Smooth muscle cell (in vitro differentiated cells): ENCODE results near the gene RNASE8. TPM values are rescaled to one million over a fixed set of nuclear protein-coding genes. Genes with fewer than 3 reads are reported as not detected.

Source experiments
- DNase-seq: peaks from one replicate; lab custom pipeline; 2025; ENCODE audit not compliant: unreplicated experiment; lab: John Stamatoyannopoulos, UW
- H2AFZ ChIP-seq: fragments of 200-600 bp; sonication (generic); 2 replicates; pipeline ENCODE4 v1.6.0; 2016; ENCODE audit warnings: antibody characterized with exemption, low read depth, mild to moderate bottlenecking
- H3F3A ChIP-seq: fragments of 200-600 bp; sonication (generic); 2 replicates; pipeline ENCODE4 v1.6.0; 2017; ENCODE audit warnings: antibody characterized with exemption, low read depth
- H3K27ac ChIP-seq: fragments of 200-600 bp; sonication (generic); 2 replicates; pipeline ENCODE4 v1.5.1; 2016; ENCODE audit warnings: low read depth, mild to moderate bottlenecking
- H3K27me3 ChIP-seq: fragments of 200-600 bp; sonication (generic); 2 replicates; pipeline ENCODE4 v1.6.1; 2016; ENCODE audit warnings: low read depth, mild to moderate bottlenecking
- H3K36me3 ChIP-seq: fragments of 200-600 bp; sonication (generic); 2 replicates; pipeline ENCODE4 v1.5.1; 2016; ENCODE audit warnings: low read depth
- H3K4me1 ChIP-seq: fragments of 200-600 bp; sonication (generic); 2 replicates; pipeline ENCODE4 v1.5.1; 2016; ENCODE audit warnings: low read depth
- H3K4me2 ChIP-seq: fragments of 200-600 bp; sonication (generic); 2 replicates; pipeline ENCODE4 v1.6.0; 2016; ENCODE audit warnings: mild to moderate bottlenecking
- H3K4me3 ChIP-seq: fragments of 200-600 bp; sonication (generic); 2 replicates; pipeline ENCODE4 v1.5.1; 2016; ENCODE audit warnings: mild to moderate bottlenecking
- H3K79me2 ChIP-seq: fragments of 200-600 bp; sonication (generic); 2 replicates; pipeline ENCODE4 v1.6.0; 2016; ENCODE audit warnings: low read depth, mild to moderate bottlenecking
- H3K9ac ChIP-seq: fragments of 200-600 bp; sonication (generic); 2 replicates; pipeline ENCODE4 v1.6.0; 2016; ENCODE audit warnings: low read depth
- H3K9me3 ChIP-seq: fragments of 200-600 bp; sonication (generic); replicated peaks from 2 replicates; pipeline ENCODE4 v1.5.1; 2016; ENCODE audit warnings: low read depth
- H4K20me1 ChIP-seq: fragments of 200-600 bp; sonication (generic); 2 replicates; pipeline ENCODE4 v1.6.0; 2016; ENCODE audit warnings: low read depth
- CTCF ChIP-seq: fragments of 200-600 bp; sonication (generic); IDR thresholded peaks from 2 replicates; pipeline ENCODE4 v1.5.1; 2017; ENCODE audit warnings: borderline replicate concordance, mild to moderate bottlenecking, antibody characterized with exemption; ENCODE audit not compliant: insufficient read depth, poor library complexity, severe bottlenecking
- WGBS: methylation state at CpG from one replicate; pipeline ENCODE4 v1.1.7; 2016; ENCODE audit warnings: low lambda C conversion rate; 5-methylcytosine and 5-hydroxymethylcytosine counted together
- polyA plus RNA-seq: library from polyadenylated mRNA; unstranded; fragments of >200 nt; fragmentation: Nextera tagmentation; extraction: Ambion mirVana; gene quantifications from 2 replicates; pipeline ENCODE4 v1.2.1, GENCODE V29; 2016
- total RNA-seq: library from RNA; depleted of rRNA; stranded (reverse); fragments of >200 nt; gene quantifications from 2 replicates; pipeline ENCODE4 v1.2.3, GENCODE V29; 2014

Gene RNASE8
- total and polyA plus RNA-seq, 2 experiments from 2014 or later: not detected

DNA sequence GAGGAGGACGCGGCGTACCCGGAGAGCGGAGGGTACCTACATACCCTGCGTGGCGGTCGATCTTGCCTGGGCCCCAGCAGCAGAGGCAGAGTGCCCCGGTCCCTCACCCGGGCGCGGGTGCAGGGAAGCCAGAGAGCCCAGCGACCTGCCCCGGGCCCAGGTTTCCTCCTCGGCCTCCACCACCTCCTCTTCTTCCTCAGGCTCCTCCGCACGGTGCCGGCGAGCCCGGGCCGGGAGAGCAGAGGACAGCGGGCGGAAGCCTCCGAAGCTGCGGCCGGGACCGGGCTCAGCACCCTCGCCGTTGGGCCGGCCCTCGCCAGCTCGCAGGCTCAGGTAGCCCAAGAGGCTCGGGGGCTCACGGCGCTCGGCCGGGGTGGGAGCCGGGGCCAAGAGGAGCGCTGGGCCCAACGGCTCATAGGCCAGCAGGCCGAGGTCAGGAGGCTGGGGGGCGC lies 34.2 kb downstream of the RNASE8 start:
- Histone ChIP-seq H3K9me3 (no peaks in the 10 kb centered on the region), H3K4me1 (peaks cover 36% of the 10 kb centered on the region), H3K4me2 (no peak overlapping the region), H3K9ac (no peak overlapping the region), H3K36me3 (no peaks in the 10 kb centered on the region), H2AFZ (no peak overlapping the region), H3K4me3 (no peak overlapping the region), H3K27ac (no peak overlapping the region), H3F3A (peaks cover 60% of the 10 kb centered on the region), H4K20me1 (peaks cover 39% of the 10 kb centered on the region), H3K27me3 (no peaks in the 10 kb centered on the region), H3K79me2 (no peaks in the 10 kb centered on the region)
- 95% methylated on average over 42 of the region's 42 CpGs for WGBS
- no peak for DNase-seq
- TF ChIP-seq CTCF: no peak

DNA sequence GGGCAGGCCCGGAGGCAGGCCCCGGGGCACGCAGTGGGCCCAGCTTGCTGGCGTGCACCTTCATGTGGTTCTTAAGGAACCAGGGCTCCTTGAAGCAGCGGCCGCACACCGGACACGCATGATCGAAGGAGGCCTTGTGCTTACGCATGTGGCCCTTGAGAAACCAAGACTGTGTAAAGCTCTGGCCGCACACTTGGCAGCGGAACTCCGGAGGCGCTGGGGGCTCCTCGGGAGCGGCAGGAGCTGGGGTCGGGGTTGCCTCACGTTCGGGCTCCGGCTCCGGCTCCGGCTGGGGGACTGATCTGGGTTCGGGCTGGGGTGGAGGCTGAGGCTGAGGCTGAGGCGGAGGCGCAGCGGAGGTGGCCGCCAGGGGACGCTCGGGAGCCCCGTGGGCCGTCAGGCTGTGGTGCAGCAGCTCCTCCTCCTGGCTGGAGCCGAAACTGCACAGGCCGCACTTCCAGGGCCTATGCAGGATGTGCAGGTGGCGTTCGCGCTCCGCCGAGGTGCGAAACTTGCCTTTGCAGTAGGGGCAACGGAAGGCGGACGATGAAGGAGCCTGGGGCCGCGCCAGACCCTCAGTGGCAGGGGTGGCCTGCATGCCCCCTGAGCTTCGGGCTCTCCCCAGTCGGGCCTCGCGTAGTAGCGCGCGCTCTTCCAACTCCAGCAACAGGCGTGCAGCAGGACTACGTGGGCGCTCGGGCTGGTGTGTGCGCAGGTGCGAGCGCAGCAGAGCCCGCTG lies 34.8 kb downstream of the RNASE8 start:
- Histone ChIP-seq H3K4me1 (peaks cover 42% of the 10 kb centered on the region), H3K36me3 (no peaks in the 10 kb centered on the region), H3K4me3 (no peak overlapping the region), H4K20me1 (peaks cover 36% of the 10 kb centered on the region), H3K9ac (no peak overlapping the region), H3K27me3 (no peaks in the 10 kb centered on the region), H3F3A (peaks cover 59% of the 10 kb centered on the region), H2AFZ (no peak overlapping the region), H3K4me2 (no peak overlapping the region), H3K9me3 (no peaks in the 10 kb centered on the region), H3K27ac (no peak overlapping the region), H3K79me2 (no peaks in the 10 kb centered on the region)
- peak; percentile 100 for TF ChIP-seq CTCF
- 61% methylated on average over 58 of the region's 59 CpGs for WGBS
- peak; percentile 54 for DNase-seq

GRCh38 chr14:21093018-21093417 lies 35.4 kb downstream of the RNASE8 start:
- H3K4me3 ChIP-seq: no peak overlapping the region
- H4K20me1 ChIP-seq: peaks cover 30% of the 10 kb centered on the region
- no peaks in the 10 kb centered on the region for H3K79me2 ChIP-seq
- H3K4me2 ChIP-seq: no peak overlapping the region
- H3K9me3 ChIP-seq: no peaks in the 10 kb centered on the region
- H3F3A ChIP-seq: peaks cover 53% of the 10 kb centered on the region
- H3K36me3 ChIP-seq: no peaks in the 10 kb centered on the region
- peaks cover 43% of the 10 kb centered on the region for H3K4me1 ChIP-seq
- no peak overlapping the region for H3K27ac ChIP-seq
- no peak for TF ChIP-seq CTCF
- no peak for DNase-seq
- H2AFZ ChIP-seq: no peak overlapping the region
- H3K9ac ChIP-seq: no peak overlapping the region
- no peaks in the 10 kb centered on the region for H3K27me3 ChIP-seq
- WGBS: 78% methylated on average over 28 of the region's 36 CpGs
